Stimulated activated CD8-positive, alpha-beta memory T cell treated with anti-CD3 and anti-CD28 coated beads, Interleukin-12 subunit alpha, Interleukin-12 subunit beta, amount 100 ng/mL, for 1 hour (primary cell): ENCODE results near the gene SLC25A10.
"Not testable (repeated sequence)": the region's sequence is repeated elsewhere in the genome, so short reads cannot be mapped to it uniquely, and the experiment has no call there.

ENCODE experiments used
- DNase-seq: peaks from one replicate; pipeline ENCODE4 v3.0.0-alpha.2; 2020; ENCODE audit warnings: low read depth

The SLC25A10 gene

GRCh38 chr17:81722184-81723120 is 10.4 kb downstream of the SLC25A10 start:
- no peak for DNase-seq

- DNase-seq, result no peak
Observed at GRCh38 chr17:81723651-81724209, 11.6 kb downstream of the SLC25A10 start.

GRCh38 chr17:81725439-81725838 is 13.4 kb downstream of the SLC25A10 start:
- DNase-seq, result no peak

- DNase-seq, result no peak
Observed at GRCh38 chr17:81726004-81726403, 13.9 kb downstream of the SLC25A10 start.

GRCh38 chr17:81727324-81728031 is 15.4 kb downstream of the SLC25A10 start:
- no peak for DNase-seq

GRCh38 chr17:81733507-81734404 is 21.7 kb downstream of the SLC25A10 start:
- DNase-seq, result no peak

- no peak for DNase-seq
Observed at GRCh38 chr17:81734405-81735263, 22.6 kb downstream of the SLC25A10 start.

- no peak for DNase-seq
Observed at GRCh38 chr17:81735264-81736102, 23.4 kb downstream of the SLC25A10 start.

- DNase-seq, result no peak
Observed at GRCh38 chr17:81737947-81738800, 26.1 kb downstream of the SLC25A10 start.

- no peak for DNase-seq
Observed at GRCh38 chr17:81738801-81739393, 26.8 kb downstream of the SLC25A10 start.

- DNase-seq, result not testable (repeated sequence)
Observed at GRCh38 chr17:81739593-81739992, 27.5 kb downstream of the SLC25A10 start.

- no peak for DNase-seq
Observed at GRCh38 chr17:81740395-81740961, 28.4 kb downstream of the SLC25A10 start.

- no peak for DNase-seq
Observed at GRCh38 chr17:81741049-81741593, 29.0 kb downstream of the SLC25A10 start.

- DNase-seq, result no peak
Observed at GRCh38 chr17:81741594-81742452, 29.7 kb downstream of the SLC25A10 start.
